Stomach (tissue), 4 donors: ENCODE measurements around the gene GSTCD.
"Not testable (repeated sequence)": the region's sequence is repeated elsewhere in the genome, so short reads cannot be mapped to it uniquely, and the experiment has no call there.

Experiments used
- POLR2A ChIP-seq, 4 donors: fragments of 450-650 bp; IDR thresholded peaks; one replicate each; pipeline ENCODE4 v1.6.1; 2016; ENCODE audit warnings: antibody characterized with exemption in 4 of 4, control low read depth in 2 of 4, mild to moderate bottlenecking in 1 of 4, moderate library complexity in 1 of 4
- POLR2AphosphoS5 ChIP-seq, 3 donors: sonication (generic); formaldehyde crosslinking; IDR thresholded peaks; one replicate each; pipeline ENCODE4 v1.6.1; 2016; ENCODE audit warnings: antibody characterized with exemption in 3 of 3
- TF ChIP-seq, protein P1 (sequence below), 7 experiments: fragments of 450-650 bp in 4 of 7; fragments of 200-600 bp in 3 of 7; sonication (generic) in 3 of 7; IDR thresholded peaks; one replicate each; pipeline ENCODE4 v1.5.1; 2016 to 2019; ENCODE audit warnings: antibody characterized with exemption in 7 of 7, control low read depth in 2 of 7, mild to moderate bottlenecking in 1 of 7

DNA sequence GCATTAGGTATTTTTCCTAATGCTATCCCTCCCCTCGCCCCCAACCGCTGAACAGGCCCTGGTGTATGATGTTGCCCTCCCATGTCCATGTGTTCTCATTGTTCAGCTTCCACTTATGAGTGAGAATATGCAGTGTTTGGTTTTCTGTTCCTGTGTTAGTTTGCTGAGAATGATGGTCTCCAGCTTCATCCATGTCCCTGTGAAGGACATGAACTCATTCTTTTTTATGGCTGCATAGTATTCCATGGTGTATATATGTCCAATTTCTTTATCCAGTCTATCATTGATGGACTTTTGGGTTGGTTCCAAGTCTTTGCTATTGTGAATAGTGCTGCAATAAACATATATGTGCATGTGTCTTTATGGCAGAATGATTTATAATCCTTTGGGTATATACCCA is 143.6 kb downstream of the GSTCD start:
- TF ChIP-seq, protein P1, sequence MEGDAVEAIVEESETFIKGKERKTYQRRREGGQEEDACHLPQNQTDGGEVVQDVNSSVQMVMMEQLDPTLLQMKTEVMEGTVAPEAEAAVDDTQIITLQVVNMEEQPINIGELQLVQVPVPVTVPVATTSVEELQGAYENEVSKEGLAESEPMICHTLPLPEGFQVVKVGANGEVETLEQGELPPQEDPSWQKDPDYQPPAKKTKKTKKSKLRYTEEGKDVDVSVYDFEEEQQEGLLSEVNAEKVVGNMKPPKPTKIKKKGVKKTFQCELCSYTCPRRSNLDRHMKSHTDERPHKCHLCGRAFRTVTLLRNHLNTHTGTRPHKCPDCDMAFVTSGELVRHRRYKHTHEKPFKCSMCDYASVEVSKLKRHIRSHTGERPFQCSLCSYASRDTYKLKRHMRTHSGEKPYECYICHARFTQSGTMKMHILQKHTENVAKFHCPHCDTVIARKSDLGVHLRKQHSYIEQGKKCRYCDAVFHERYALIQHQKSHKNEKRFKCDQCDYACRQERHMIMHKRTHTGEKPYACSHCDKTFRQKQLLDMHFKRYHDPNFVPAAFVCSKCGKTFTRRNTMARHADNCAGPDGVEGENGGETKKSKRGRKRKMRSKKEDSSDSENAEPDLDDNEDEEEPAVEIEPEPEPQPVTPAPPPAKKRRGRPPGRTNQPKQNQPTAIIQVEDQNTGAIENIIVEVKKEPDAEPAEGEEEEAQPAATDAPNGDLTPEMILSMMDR (IDR thresholded peaks at IDR 0.05) = not testable (repeated sequence)
- TF ChIP-seq POLR2AphosphoS5, POLR2A (IDR thresholded peaks at IDR 0.05): not testable (repeated sequence)
